Natural killer cell (primary cell): ENCODE data around the gene CATSPER3. TPM values are rescaled to one million over a fixed set of nuclear protein-coding genes. Genes with fewer than 3 reads are reported as not detected.

ENCODE experiments used
- ATAC-seq, 3 donors: fragments of 150-1000 bp in 2 of 3; fragments of 200-7000 bp in 1 of 3; cut with Tn5 transposase; 1 replicate in 1 of 3; 2 replicates in 2 of 3; pipeline ENCODE4 v1.10.0; 2021; ENCODE audit warnings: mild to moderate bottlenecking in 2 of 3, moderate library complexity in 2 of 3
- DNase-seq, 2 donors: peaks; one replicate each; pipeline versions ENCODE4 v3.0.0 to v3.0.0-alpha.2; 2013 to 2021; ENCODE audit warnings: mixed read lengths in 1 of 2
- H3K27ac ChIP-seq: one replicate; pipeline ENCODE4 v1.5.1; 2013; ENCODE audit warnings: mild to moderate bottlenecking, low read length
- H3K27me3 ChIP-seq: one replicate; pipeline ENCODE4 v1.6.1; 2013; ENCODE audit warnings: low read length; ENCODE audit not compliant: control insufficient read depth, insufficient read depth
- H3K36me3 ChIP-seq: one replicate; pipeline ENCODE4 v1.6.1; 2013; ENCODE audit warnings: low read length; ENCODE audit not compliant: control insufficient read depth, insufficient read depth
- H3K4me1 ChIP-seq: one replicate; pipeline ENCODE4 v1.6.1; 2013; ENCODE audit warnings: low read length; ENCODE audit not compliant: control insufficient read depth, insufficient read depth
- H3K4me3 ChIP-seq: one replicate; pipeline ENCODE4 v1.5.1; 2013; ENCODE audit warnings: low read length
- H3K9me3 ChIP-seq: one replicate; pipeline ENCODE4 v1.6.1; 2013; ENCODE audit warnings: low read length; ENCODE audit not compliant: control insufficient read depth, insufficient read depth
- H3K27ac Mint-ChIP-seq, 2 donors: one replicate each; pipeline ENCODE4 v1.8.0; 2022; ENCODE audit warnings: mild to moderate bottlenecking in 2 of 2, mixed read lengths in 2 of 2, moderate library complexity in 1 of 2
- H3K27me3 Mint-ChIP-seq, 2 donors: one replicate each; pipeline ENCODE4 v1.8.0; 2022; ENCODE audit warnings: low read depth in 2 of 2, mixed read lengths in 2 of 2
- H3K36me3 Mint-ChIP-seq: one replicate; pipeline ENCODE4 v1.8.0; 2022; ENCODE audit warnings: mixed read lengths
- H3K4me1 Mint-ChIP-seq, 2 donors: one replicate each; pipeline ENCODE4 v1.8.0; 2022; ENCODE audit warnings: mixed read lengths in 2 of 2
- H3K4me3 Mint-ChIP-seq: one replicate; pipeline ENCODE4 v1.8.0; 2022; ENCODE audit warnings: mild to moderate bottlenecking, moderate library complexity, mixed read lengths
- H3K9me3 Mint-ChIP-seq, 2 donors: one replicate each; pipeline ENCODE4 v1.8.0; 2022; ENCODE audit warnings: mixed read lengths in 2 of 2
- WGBS: methylation state at CpG from one replicate; pipeline ENCODE4 v1.1.7; 2013; ENCODE audit warnings: missing lambda C conversion rate; ENCODE audit not compliant: insufficient coverage; 5-methylcytosine and 5-hydroxymethylcytosine counted together
- intact Hi-C: fragments of 100-400 bp; cut with micrococcal nuclease; formaldehyde crosslinking; loops from one replicate; pipeline ENCODE4 v1.14.2; 2022
- total RNA-seq, 4 donors: library from RNA; stranded (reverse); fragments of 120-200 nt in 1 of 4; gene quantifications; one replicate each; pipeline versions ENCODE4 v1.2.3 to v1.2.4, GENCODE V29; 2013 to 2022
- TF ChIP-seq, protein P1 (sequence below): fragments of 200-600 bp; IDR thresholded peaks from one replicate; pipeline ENCODE4 v1.8.0; 2022; ENCODE audit warnings: antibody characterized with exemption

Gene CATSPER3
- total RNA-seq, 3 donors from 2014 or later (not counting 1 experiment from before 2014, with no cell fraction given) = 0.31 to 0.79 (median 0.55) TPM

DNA sequence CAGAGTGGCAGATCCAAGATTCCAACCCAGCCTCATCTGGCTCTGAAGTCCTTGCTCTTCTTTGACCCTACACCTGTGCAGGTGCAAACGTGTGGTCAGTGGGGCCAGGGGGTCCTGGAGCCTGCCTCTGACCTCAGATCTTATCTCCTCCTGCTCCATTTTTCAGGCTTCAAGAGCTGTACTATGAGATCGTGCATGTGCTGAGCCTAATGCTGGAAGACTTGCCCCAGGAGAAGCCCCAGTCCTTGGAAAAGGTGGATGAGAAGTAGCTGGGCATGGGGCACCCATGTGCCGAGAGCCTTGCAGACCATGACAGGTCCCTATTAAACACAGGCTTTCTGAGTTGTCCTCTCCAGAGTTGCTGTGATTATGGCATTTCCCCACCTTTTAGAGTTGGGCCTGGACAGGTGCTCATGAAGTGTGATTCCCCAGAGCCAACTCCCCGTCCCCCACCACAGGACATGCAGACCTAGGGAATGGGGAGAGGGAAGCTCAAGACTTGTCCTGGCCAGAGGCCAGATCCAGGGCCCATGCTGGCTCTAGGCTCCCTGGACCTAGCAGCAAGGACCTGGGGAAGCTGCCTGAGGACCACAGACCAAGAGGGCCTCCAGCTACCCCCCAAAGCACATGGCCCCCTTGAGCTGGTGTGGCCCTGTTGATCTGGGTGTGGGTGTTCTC lies 43.8 kb downstream of the CATSPER3 start:
- Histone ChIP-seq H3K4me3 (no peak overlapping the region), H3K27me3 (no peaks in the 10 kb centered on the region), H3K36me3 (no peaks in the 10 kb centered on the region), H3K27ac (no peak overlapping the region), H3K9me3 (no peaks in the 10 kb centered on the region), H3K4me1 (no peaks in the 10 kb centered on the region)
- DNase-seq (no peak), ATAC-seq (no peak)
- 86% methylated on average over 4 of the region's 4 CpGs for WGBS
- intact Hi-C loops = no loop called here
- Mint-ChIP-seq H3K27ac (no peak overlapping the region), H3K9me3 (no peaks in the 10 kb centered on the region), H3K4me1 (no peaks in the 10 kb centered on the region), H3K27me3 (no peaks in the 10 kb centered on the region), H3K36me3 (no peaks in the 10 kb centered on the region), H3K4me3 (no peak overlapping the region)
- TF ChIP-seq, protein P1, sequence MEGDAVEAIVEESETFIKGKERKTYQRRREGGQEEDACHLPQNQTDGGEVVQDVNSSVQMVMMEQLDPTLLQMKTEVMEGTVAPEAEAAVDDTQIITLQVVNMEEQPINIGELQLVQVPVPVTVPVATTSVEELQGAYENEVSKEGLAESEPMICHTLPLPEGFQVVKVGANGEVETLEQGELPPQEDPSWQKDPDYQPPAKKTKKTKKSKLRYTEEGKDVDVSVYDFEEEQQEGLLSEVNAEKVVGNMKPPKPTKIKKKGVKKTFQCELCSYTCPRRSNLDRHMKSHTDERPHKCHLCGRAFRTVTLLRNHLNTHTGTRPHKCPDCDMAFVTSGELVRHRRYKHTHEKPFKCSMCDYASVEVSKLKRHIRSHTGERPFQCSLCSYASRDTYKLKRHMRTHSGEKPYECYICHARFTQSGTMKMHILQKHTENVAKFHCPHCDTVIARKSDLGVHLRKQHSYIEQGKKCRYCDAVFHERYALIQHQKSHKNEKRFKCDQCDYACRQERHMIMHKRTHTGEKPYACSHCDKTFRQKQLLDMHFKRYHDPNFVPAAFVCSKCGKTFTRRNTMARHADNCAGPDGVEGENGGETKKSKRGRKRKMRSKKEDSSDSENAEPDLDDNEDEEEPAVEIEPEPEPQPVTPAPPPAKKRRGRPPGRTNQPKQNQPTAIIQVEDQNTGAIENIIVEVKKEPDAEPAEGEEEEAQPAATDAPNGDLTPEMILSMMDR = no peak

DNA sequence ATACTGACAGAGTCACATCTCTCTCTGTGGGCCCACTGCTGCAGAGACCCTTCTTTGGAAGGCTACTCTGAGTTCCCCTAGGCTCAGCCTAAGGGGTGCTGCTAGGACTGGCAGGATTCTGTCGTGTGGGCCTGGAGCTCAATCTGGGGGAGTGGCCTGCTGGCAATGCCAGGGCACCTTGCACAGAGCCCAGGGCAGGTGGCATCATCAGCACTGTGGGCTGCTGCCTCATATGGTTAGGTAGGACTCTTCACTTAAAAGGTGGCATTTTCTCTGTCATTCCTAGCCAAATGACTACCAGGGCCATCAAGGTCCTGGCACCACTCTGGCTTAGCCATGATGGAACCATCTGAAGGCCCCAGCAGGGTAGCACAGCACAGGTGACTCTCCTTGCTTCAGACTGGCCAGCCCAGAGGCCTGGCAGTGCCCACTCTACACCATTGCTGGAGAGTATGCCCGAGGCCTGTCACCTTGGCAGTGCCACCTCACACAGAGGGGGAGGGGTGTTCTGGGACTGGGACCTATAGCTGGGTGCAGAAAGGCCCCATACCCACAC lies 44.4 kb downstream of the CATSPER3 start:
- no peak for DNase-seq
- Mint-ChIP-seq H3K4me1 (no peaks in the 10 kb centered on the region), H3K4me3 (no peak overlapping the region), H3K9me3 (no peaks in the 10 kb centered on the region), H3K36me3 (no peaks in the 10 kb centered on the region), H3K27me3 (no peaks in the 10 kb centered on the region), H3K27ac (no peak overlapping the region)
- WGBS = 85% methylated on average over 2 of the region's 2 CpGs
- no peak for ATAC-seq
- Histone ChIP-seq H3K36me3 (no peaks in the 10 kb centered on the region), H3K4me3 (no peak overlapping the region), H3K9me3 (no peaks in the 10 kb centered on the region), H3K27ac (no peak overlapping the region), H3K27me3 (no peaks in the 10 kb centered on the region), H3K4me1 (no peaks in the 10 kb centered on the region)
- TF ChIP-seq, protein P1 = no peak
- intact Hi-C loops = no loop called here

DNA sequence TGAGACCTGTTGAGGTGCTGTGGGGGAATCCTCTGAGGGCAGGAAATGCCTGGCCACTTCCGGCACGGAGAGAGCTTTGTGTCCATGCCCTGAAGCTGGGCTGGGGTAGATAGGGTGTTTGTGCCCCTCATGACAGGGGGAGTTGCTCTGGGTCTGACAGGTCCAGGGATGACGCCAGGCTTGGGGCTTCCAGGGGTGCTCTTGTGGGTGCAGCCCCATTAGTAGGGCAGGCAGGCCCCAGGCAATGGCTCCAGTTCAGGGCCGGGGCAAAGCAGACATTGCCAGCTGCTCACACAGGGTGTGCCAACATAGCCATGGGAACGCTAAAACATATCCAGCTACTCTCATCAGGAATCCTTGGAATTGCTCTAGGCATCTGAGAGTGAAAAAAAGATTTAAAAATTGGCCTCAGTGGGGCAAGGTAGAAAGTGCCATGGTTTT lies 45.3 kb downstream of the CATSPER3 start:
- Histone ChIP-seq H3K4me1 (no peaks in the 10 kb centered on the region), H3K9me3 (no peaks in the 10 kb centered on the region), H3K4me3 (no peak overlapping the region), H3K27me3 (no peaks in the 10 kb centered on the region), H3K27ac (no peak overlapping the region), H3K36me3 (no peaks in the 10 kb centered on the region)
- H3K27me3 Mint-ChIP-seq = no peaks in the 10 kb centered on the region
- intact Hi-C loops = no loop called here
- TF ChIP-seq, protein P1 = no peak
- H3K27ac Mint-ChIP-seq = no peak overlapping the region
- ATAC-seq = no peak
- DNase-seq = no peak
- no peaks in the 10 kb centered on the region for H3K4me1 Mint-ChIP-seq
- 95% methylated on average over 5 of the region's 5 CpGs for WGBS
- no peak overlapping the region for H3K4me3 Mint-ChIP-seq
- H3K9me3 Mint-ChIP-seq = no peaks in the 10 kb centered on the region
- H3K36me3 Mint-ChIP-seq = no peaks in the 10 kb centered on the region

DNA sequence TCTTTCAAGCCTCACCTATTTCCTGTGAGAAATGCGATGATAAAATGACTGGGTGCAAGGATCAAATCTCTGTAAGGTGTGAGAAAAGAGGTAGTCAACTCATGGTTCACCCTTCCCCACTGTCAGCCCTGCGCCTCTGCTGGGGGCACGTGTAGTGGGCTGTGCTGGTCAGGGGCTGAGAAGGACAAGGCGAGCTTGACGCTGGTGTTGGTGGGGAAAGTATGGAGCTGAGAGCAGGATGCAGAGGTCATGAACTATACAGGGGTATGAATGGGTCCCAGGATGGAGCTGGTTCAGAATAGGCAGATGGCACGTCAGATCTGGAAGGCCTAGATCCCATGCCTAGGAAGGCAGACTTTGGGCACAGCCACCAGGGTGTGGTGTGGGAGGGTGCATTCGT lies 45.7 kb downstream of the CATSPER3 start:
- H3K4me1 Mint-ChIP-seq = no peaks in the 10 kb centered on the region
- H3K36me3 ChIP-seq = no peaks in the 10 kb centered on the region
- no peak for ATAC-seq
- no peak overlapping the region for H3K4me3 ChIP-seq
- no peaks in the 10 kb centered on the region for H3K9me3 Mint-ChIP-seq
- H3K36me3 Mint-ChIP-seq = no peaks in the 10 kb centered on the region
- no peak overlapping the region for H3K27ac ChIP-seq
- H3K27me3 ChIP-seq = no peaks in the 10 kb centered on the region
- intact Hi-C loops = no loop called here
- no peak overlapping the region for H3K27ac Mint-ChIP-seq
- TF ChIP-seq, protein P1 = no peak
- H3K4me3 Mint-ChIP-seq = no peak overlapping the region
- H3K9me3 ChIP-seq = no peaks in the 10 kb centered on the region
- 88% methylated on average over 7 of the region's 7 CpGs for WGBS
- DNase-seq = no peak
- no peaks in the 10 kb centered on the region for H3K4me1 ChIP-seq
- H3K27me3 Mint-ChIP-seq = no peaks in the 10 kb centered on the region
